NCI-H1048 (cell line): ENCODE measurements around the gene CLCN3.
A peak's percentile ranks its signal among the peaks of the same experiment; 100 is the strongest.
"Not testable (repeated sequence)": the region's sequence is repeated elsewhere in the genome, so short reads cannot be mapped to it uniquely, and the experiment has no call there.

Experiments used
- DNase-seq: peaks from one replicate; lab custom pipeline; 2025; lab: John Stamatoyannopoulos, UW

Gene CLCN3

DNA sequence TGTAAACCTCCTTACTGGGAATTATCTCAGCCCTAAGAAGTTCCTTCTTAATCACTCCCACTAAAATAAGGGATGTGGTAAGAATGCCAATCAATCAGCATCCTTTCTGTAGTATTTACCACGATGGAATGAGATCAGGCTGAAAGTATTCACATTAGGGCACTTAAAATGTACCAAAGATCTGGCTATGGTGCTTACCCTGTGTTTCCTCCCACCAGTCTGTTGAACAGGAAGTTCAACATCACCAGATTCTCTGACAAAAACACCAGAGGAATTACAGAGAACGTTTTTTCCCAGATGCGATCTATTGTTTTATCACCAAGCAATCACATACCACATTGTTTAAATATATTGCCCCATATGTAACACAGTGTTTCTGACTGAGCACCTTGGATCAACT lies 2.1 kb upstream of the CLCN3 start:
- no peak for DNase-seq

DNA sequence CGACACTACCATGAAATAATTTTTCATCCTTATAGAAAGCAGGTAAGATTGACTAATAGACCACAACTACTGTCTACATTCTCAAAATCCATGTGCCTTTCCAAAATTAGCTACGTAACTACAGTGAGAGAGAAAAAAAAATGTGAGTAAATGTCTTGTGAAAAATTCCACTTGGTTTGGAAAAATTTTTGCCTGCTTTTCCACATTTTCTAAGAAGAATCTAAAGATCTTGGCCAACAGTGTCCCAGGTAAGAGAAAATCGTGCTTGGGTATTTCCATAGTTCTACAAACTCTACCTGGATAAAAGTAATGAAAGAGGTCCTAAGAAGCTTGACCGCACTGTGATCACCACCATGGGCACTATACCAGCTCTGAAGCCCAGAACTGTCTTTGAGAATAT lies 1.4 kb upstream of the CLCN3 start:
- no peak for DNase-seq

DNA sequence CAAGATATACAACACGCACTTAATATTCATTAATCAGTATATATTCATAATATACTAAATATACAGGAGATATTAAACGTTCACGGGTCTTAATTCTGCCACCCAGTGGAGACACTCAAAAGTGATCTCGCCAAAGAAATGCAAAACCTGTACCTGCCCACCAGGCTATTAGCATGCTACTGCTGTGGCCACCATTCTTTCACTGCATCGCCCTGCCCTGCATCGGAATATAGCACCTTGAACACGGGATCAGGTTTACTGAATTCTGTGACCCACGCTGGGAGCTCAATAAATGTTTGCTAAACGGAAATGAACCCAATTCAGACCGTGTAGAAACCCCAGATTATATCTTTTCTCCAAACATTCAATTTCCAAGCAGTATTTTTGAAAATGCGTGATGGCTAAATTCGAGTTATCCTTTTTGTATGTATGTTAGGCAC lies 840 bp upstream of the CLCN3 start:
- peak; percentile 15 for DNase-seq

DNA sequence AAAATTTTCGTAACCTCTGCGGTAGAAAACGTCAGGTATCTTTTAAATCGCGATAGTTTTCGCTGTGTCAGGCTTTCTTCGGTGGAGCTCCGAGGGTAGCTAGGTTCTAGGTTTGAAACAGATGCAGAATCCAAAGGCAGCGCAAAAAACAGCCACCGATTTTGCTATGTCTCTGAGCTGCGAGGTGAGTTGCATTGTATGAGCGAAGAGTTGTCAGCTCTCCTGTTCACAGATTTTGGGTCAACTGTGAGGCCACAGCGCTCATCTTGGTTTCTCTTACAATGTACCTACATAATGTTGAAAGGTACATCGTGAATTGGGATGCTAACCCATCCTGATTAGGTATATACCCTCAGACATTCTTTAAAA lies 486 bp downstream of the CLCN3 start:
- no peak for DNase-seq

DNA sequence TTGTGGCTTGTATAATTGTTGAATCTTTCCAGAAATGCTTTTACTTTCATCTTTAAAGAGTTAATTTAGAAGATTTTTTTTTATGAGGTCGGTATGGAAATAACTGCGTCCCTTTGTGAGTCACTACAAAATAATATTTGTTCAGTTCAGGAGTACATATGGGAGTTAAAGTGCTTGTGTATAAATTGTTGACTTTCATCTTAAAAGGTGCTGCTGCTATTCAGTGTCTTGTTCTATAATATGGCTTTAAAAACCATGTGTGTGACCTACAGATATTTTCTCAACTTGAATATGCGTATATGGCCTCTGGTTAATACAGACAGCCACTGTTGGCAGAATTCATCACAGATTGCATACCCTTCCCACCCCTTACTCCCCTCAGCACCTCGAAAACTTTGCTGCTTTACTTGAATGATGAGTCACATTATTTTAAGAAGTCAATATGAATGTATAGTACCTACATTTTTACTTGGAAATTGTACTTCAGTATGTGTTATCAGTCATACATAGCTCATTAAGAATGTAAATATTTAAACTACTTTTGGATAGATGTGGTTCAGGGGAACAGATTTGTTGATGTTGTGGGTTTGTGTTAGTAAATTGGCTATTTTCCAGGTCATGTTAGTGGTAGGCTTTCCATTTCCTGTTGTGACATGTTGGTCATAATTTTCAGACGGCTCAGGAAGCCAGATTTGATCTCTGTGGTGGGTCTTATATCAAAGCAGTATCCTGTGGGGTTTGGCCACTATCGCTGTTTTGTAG lies 1.5 kb downstream of the CLCN3 start:
- no peak for DNase-seq

GRCh38 chr4:169622566-169622965 lies 2.2 kb downstream of the CLCN3 start:
- DNase-seq, result no peak

DNA sequence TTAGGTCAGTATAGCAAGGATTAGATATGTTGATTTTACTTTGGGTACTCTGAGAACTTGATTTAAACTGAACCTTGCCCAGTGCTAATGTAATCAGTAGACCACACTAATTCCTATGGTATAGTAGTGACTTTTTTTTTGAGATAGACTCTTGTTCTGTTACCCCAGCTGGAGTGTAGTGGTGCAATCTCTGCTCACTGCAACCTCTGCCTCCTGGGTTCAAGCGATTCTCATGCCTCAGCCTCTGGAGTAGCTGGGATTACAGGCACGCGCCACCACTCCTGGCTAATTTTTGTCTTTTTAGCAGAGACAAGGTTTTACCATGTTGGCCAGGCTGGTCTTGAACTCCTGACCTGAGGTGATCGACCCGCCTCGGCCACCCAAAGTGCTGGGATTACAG lies 3.6 kb downstream of the CLCN3 start:
- not testable (repeated sequence) for DNase-seq

- DNase-seq, result no peak
These were observed 5.5 kb downstream of the CLCN3 start for GRCh38 chr4:169625886-169626285.

GRCh38 chr4:169626331-169627282 lies 6.2 kb downstream of the CLCN3 start:
- no peak for DNase-seq

DNA sequence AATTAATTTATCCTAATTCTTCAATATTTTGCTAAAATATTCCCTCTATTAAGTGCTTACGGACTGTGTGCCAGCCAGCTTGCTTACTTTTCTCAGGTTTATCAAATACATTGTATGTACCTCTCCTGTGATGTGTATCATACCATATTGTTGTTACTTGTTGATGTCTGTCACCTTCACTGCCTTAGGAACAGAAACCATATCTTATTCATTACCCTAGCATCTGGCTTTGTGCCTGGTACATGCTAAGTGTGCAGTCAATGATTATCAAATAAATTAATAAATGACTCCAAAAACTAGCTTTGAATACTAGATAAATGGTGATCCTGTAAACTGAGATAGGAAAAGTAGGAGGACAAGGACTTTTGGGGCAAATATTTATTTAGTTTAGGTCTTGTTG lies 6.9 kb downstream of the CLCN3 start:
- DNase-seq, result no peak

GRCh38 chr4:169628579-169628978 lies 8.2 kb downstream of the CLCN3 start:
- no peak for DNase-seq

- no peak for DNase-seq
These were observed 9.7 kb downstream of the CLCN3 start for GRCh38 chr4:169630069-169630468.

GRCh38 chr4:169632896-169633295 lies 12.5 kb downstream of the CLCN3 start:
- no peak for DNase-seq

DNA sequence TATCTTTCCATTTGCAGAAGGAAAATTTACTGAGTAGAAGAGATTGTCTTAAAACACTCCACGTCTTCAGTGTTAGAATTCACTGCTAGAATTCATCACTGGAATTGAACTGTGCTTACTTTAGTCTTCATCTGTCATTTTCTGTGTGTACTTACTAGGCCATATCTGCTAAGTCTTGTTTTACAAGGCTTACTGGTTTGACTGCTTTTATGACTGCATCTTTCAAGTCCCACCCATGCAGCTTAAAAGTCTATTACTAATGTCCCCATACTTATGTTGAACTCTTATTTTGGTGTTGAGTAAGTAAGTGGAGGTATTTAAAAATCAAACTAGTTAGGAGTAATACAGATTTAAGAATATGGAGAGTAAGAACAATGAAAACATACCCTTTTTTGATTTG lies 14.6 kb downstream of the CLCN3 start:
- no peak for DNase-seq

DNA sequence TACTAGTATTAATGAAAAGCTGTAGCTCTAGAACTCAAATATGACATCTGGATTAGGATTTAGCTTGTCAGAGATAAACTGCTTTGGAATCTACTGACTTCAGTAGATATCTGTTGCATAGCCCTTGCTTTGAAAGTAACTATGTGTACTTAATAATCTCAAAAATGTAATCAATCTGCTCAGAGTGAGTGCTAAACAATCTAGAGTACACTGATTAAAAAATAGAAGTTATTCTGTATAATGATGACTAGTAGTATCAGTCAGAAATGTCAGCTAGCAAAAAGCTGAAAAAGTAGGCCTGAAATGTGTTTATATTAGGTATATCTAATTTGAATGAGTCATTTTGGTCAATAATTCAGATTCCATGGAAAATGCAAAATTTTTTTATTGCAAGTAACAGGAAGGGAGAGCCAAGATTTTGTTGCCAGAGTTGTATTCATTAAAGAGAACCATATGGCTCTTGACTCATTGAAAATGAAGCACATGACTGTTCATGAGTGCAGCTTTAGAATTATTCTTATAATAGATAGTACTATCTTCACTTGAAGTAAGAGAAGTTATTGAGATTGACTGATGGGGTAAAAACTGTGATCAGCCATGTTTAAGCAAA lies 20.0 kb downstream of the CLCN3 start:
- DNase-seq, result no peak

- no peak for DNase-seq
These were observed 24.4 kb downstream of the CLCN3 start for GRCh38 chr4:169644802-169645201.

- no peak for DNase-seq
These were observed 25.2 kb downstream of the CLCN3 start for GRCh38 chr4:169645627-169646026.

- no peak for DNase-seq
These were observed 29.3 kb downstream of the CLCN3 start for GRCh38 chr4:169649545-169650226.

DNA sequence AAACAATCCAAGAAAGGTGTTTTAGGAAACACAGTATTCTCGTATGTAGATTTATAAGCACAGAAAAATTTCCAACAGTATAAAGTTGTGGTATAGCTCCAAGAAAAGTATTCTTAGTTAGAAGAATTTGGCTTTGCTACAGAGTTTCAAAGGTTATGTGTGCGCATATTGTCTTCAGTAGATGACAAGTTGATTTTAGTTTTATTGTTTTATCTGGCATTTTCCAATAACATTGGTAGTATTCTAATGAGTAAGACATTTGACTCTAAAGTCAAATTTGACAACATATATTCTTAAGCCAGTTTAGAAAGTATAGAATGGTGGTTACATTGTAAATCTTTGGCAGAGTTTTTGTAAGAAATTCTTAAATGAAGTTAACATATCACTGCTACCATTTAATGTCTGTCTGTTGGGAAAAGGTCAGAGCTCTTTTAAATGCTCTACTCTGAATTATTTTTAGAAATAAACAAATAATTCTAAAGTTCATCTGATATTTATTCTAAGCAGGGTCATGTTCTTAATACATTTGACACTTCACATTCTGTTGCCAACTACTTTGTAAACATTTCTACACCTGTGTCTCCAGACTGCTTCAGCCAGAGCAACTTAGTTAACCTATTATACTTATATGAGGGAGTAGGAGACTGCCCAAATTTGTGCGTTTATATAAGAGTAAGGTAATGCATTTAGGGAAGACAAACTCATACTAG lies 30.0 kb downstream of the CLCN3 start:
- DNase-seq, result no peak

GRCh38 chr4:169652535-169652934 lies 32.2 kb downstream of the CLCN3 start:
- DNase-seq, result no peak

DNA sequence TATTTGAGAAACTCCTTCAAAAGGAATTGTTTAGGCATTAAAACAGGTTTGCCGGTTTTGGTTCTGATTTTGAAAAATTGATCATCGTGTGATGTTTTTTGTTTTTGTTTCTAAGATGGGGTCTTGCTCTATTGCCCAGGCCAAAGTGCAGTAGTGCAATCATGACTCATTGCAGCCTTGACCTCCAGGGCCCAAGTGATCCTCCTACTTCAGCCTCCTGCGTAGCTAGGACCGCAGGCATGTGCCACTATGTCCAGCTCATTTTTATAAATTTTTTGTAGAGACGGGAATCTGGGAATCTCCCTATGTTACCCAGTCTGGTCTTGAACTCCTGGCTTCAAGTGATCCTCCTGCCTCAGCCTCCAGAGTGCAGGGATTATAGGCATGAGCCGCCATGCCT lies 35.0 kb downstream of the CLCN3 start:
- DNase-seq, result no peak
